Activated effector memory CD4-positive, alpha-beta T cell treated with Interleukin-2 at 50 U/mL for 16 hours (primary cell): ENCODE data around the gene AKAP9.
"Not testable (repeated sequence)": the region's sequence is repeated elsewhere in the genome, so short reads cannot be mapped to it uniquely, and the experiment has no call there.

Source experiments
- DNase-seq: peaks from one replicate; pipeline ENCODE4 v3.0.0-alpha.2; 2020

The AKAP9 gene

DNA sequence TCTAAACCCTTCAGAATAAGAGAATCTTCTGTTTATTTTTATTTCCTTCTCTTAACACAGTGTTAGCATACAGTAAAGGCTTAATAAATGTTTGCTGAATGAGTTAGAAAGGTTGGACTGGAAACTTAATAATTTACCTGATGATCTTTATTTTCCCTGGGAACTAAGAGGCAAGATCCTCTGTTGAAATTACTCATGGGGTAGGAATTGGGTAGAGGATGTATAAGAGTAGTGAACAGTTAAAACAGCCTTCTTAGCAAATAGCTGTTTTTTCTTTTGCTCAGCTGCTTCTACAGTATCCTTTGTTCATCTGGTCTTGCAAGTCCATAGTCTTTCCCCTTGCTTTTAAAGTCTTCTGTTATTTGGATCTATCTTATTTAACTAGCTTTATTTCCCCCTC, 80.0 kb downstream of the AKAP9 start:
- no peak for DNase-seq

DNA sequence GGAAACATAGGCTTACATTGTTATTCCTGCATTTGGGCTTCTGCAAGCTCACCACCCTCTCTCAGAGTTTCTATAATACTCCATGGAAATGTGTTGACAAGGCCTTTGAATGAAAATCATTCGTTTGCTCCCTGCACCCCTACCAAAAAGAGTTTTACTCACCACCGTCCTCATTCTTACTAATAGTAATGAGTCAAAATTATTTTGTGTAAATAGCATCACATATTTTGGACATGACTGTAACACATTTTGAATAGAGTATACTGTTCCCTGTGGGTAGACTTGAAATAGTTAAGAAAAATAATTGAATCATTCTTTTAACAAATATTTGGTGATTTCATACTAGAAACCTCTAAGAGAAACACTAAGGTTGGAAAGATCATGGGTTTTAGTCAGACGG, 84.6 kb downstream of the AKAP9 start:
- DNase-seq = no peak

DNA sequence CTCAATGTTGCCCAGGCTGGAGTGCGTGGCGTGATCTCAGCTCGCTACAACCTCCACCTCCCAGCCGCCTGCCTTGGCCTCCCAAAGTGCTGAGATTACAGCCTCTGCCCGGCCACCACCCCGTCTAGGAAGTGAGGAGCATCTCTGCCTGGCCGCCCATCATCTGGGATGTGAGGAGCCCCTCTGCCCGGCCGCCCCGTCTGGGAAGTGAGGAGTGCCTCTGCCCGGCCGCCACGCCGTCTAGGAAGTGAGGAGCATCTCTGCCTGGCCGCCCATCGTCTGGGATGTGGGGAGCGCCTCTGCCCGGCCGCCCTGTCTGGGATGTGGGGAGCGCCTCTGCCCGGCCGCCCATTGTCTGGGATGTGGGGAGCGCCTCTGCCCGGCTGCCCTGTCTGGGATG, 86.0 kb downstream of the AKAP9 start:
- not testable (repeated sequence) for DNase-seq

DNA sequence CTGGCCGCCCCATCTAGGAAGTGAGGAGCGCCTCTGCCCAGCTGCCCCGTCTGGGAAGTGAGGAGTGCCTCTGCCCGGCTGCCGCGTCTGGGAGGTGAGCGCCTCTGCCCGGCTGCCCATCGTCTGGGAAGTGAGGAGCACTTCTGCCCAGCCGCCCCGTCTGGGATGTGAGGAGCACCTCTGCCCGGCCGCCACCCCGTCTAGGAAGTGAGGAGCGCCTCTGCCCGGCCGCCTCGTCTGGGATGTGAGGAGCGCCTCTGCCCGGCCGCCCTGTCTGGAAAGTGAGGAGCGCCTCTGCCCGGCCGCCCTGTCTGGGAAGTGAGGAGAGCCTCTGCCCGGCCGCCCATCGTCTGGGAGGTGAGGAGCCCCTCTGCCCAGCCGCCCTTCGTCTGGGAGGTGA, 86.5 kb downstream of the AKAP9 start:
- DNase-seq = not testable (repeated sequence)

DNA sequence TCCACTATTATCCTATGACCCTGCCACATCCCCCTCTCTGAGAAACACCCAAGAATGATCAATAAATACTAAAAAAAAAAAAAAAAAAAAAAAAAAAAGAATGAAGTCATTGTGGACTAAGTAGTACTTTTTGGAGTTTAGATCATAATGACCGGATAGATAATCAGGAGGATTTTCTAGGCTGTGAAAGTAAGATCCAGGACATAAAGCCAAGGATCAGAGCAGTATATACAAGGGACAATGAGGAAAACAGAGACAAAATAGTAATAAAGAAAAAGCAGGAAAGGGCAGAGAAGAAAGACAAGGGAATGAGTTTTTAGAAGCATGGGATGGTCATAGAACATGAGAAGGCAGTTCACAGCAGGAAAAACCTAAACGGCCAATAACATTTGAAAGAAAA, 87.6 kb downstream of the AKAP9 start:
- no peak for DNase-seq

DNA sequence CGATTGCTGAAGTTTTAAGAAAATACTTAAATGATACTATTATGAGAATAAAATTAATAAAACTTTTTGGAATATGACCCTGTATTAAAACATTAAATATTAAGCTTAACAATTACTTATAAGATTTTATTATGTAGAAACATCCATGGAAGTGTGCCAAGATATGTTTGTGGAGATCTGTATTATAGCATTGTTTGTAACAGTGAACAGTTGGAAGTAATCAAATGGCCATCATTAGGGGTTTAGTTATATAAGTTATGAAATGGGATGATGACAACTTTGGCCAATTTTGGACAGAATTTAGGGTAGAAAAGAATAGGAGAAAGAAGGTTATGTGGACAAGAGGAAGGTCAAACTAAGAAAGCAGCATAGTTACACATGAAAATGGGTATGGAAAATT, 88.0 kb downstream of the AKAP9 start:
- DNase-seq = no peak

DNA sequence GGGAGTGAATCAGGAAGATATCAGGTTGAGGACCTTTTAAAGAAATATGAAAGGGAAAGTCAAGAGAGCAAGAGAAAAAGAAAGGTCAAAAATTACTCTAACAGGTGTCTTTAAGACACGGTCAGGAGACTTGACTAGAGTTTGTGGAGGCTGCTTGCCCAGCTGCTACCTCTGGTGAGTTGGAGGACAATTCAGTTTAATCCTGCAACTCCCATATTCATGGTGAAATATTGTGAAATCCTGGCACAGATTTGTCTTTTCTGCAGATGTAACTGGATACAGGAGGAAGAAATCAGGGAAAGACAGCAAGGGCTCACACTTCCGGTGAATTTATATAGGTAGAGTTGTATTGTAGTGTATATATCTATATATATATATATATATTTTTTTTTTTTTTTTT, 93.5 kb downstream of the AKAP9 start:
- DNase-seq = no peak

DNA sequence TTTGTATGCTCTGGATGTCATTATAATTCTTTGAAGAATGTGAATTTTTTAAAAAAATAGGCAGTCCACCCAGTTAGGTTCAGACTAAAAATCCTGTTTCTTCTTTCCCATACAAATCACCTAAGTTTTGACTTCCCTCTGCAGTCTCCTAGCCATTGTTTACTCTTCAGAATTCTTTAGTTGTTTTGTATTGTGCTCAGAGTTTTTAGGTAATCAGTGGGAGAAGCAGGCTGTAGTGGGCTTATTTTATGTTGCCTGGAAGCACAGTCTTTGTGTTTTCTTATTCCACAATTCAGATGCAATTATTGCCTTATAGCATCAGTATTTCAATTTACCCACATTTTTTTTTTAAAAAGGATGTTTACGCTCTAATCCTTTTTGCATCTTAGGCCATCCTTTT, 94.9 kb downstream of the AKAP9 start:
- DNase-seq = no peak

DNA sequence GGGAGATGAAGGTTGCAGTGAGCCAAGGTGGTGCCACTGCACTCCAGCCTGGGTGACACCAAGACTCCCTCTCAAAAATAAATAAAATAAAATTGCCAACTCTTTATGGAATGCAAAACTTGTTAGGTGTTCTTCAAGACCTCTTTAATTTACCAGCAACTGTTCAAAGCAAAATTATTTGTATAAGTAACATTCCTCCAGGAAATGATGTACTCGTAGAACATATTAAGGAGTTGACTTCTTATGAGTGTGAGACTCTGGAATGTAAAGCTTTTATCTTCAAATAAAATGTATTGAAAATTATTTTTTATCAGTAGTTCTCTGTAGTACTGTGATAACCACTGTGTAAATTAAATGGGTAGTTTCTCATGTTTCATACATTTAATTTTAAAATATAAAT, 99.2 kb downstream of the AKAP9 start:
- no peak for DNase-seq

DNA sequence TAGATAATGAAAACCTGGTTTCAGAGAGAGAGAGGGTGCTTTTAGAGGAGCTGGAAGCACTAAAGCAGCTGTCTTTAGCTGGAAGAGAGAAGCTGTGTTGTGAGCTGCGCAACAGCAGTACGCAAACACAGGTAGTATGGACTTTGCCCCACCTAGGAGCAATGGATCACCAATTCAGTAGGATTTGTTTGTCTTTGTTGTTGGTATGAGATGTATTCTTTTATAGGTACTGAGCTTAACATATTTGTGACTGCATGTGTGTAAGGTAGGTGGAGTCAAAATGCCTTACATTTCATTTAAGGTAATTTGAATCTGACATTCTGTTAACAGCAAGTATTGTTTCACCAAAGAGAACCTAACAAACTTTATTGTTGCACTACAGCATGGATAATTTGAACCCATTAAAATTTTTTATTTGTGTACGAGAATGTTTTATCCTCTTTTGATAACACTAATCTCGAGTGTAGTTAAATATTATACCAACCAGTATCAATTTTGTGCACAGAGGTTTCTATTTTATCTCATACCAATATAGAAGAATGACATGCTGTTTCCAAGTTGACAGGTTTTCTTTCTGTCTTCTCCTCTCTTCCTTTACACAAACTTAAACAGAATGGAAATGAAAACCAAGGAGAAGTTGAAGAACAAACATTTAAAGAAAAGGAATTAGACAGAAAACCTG, 101.5 kb downstream of the AKAP9 start:
- no peak for DNase-seq

DNA sequence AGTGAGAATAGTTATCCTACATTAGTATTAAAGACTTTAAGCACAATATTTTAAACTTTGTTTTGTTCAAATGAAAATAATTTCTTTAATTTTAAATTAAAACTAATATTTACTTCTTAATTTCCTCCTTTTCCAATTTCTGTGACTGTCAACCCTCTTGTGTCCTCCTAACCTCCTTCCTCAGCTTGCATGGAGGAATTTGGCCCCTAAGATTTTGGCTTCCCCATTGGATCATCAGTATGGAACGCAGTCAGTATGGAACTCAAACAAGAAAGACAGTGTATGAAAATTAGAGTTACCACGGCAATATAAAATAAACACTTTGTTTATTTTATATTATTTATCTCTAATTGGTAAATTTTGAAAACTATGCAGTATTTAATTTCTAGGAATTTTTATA, 102.4 kb downstream of the AKAP9 start:
- DNase-seq = no peak

DNA sequence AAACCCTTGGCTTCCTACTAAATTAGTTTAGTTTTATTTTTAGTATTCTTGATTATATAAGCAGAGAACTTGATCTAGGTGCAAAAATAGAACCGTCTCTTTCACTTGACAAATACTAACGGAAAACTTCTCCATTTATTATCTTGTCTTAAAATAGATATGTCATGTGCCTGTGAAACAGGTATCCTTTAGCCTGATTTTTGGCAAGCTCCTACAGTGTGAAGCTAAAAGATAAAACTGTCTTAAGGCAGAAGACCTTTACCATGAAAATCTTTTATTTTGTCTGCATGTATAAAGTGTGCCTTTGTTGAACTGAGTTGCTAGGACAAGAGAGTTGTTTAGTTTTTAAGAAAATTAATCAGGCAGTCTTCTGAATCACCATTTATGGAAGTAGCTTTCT, 103.0 kb downstream of the AKAP9 start:
- DNase-seq = no peak

DNA sequence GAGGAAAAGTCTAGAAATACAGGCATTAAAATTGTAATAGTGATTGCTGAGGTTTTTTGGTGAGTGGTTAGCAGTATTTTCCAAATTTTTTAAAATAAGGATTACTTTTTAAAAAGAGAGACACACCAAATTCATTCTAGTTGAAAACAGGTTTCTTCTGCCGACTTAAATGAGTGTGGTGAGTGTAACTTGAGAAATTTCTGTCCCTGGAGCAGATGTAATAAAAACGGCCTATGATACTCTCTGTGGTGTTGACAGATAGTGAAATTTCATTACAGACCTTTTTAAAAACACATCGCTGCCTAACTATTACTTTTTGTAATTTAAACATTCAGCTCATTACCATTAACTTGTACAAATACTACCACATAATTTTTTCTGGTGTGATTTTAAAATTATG, 103.5 kb downstream of the AKAP9 start:
- no peak for DNase-seq

DNA sequence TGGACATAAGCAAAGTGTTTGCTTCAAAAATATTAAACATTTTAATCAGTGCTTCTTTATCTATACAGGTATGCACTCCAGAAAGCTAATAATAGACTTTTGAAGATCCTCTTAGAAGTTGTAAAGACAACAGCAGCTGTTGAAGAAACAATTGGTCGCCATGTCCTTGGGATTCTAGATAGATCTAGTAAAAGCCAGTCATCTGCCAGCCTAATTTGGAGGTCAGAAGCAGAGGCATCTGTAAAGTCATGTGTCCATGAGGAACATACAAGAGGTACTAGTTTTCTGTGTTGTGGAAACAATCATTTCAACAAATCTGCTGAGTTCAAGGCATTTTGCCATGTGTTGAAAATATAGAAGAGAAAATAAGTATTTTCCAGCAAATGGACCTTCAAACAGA, 104.3 kb downstream of the AKAP9 start:
- DNase-seq = no peak

DNA sequence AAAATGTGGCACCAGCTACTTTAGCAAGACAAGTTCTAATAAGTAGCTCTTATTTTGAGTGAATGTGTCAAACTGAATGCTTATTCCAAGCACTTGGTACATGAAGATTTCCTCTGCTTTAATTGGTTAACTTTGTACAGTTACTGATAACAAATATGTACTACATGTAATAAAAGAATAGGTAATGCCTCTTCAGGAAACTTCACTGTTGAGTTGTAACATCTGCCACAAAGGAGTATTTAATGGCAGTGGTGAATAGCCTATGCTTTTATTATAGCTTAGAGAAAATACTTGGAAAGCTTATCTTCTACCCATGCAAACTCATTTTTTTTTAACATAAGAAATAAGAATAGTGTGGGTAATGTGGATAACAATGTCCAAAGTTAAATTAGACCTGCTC, 111.0 kb downstream of the AKAP9 start:
- DNase-seq = no peak

DNA sequence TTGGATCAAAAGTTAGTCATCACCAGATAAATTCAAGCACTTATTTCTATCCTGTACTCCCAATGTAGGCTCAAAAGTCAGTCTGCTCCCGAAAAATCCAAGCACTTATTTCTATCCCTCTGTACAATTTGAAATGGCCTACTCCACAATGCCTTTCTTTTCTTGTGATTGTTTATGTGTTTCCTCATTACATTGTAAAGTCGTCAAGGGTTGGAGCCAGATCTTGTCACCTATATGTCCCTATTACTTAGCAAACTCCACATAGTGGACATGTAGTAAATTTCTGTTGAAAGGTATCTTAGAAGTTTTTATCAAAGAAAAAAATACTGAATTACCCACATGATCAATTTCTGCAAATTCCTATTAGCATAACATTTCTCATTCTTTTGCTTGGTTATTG, 111.5 kb downstream of the AKAP9 start:
- no peak for DNase-seq

DNA sequence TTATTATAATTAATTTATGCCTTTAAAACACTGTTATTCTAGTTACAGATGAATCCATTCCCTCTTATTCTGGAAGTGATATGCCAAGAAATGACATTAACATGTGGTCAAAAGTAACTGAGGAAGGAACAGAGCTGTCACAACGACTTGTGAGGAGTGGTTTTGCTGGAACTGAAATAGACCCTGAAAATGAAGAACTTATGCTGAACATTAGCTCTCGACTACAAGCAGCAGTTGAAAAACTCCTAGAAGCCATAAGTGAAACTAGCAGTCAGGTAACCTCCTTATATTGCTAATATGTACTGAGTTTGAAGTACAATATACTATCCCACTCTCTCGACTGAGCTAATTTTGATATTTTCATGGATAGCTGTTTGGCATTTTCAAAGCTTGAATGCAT, 112.0 kb downstream of the AKAP9 start:
- no peak for DNase-seq

DNA sequence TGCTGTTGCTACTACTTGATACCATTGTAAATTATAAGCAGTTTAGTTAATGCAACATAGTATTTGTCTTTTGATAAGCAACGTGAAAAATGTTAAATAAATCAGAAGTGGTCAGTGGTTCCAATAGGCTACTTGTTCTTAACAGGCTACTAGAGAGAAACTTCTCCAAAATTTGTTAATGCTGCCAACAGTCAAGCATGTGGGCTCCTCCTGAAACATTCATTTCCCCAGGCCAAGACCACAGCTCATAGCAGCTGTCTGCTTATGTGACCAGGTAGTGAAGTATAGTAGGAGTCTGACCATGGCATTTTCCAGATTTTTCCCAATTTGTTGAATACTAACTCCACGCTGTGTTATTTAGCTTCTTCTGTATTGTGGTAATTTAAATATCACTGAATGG, 112.7 kb downstream of the AKAP9 start:
- no peak for DNase-seq

DNA sequence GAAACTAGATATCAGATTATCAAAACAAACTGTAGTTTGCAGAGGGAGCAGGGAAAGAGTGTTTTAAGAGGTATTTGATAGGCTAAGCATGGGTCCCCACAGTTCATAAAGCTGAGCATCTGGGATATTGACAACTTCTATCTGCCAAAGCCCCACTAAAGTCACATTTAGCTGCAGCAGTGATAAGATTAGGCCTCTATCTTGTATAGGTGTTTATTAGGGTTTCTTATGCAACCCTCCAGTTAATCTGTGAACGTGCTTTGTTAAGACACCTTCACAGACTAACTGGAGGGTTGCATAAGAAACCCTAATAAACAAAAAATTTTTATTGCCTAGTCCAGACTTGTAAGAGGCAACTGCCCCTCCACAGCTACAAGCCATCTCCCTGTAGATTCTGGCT, 115.6 kb downstream of the AKAP9 start:
- DNase-seq = no peak

DNA sequence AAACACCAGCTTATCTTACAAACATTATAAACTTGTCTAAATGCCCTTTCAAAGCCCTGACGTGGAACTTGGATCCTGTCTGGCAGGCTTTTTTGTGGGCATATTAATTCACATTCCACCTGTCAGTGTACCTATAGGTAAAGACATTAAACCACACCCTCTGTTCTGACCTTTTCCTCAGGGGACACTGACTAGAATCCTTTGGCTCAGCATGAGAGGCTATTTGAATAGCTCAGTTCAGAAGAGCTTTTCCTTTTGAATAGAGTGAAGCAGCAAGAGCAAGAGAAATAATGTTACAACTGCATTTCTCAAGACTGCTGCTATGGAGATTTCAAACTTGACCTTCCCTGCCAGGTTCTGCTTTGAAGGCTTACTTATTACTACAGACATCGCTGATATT, 116.7 kb downstream of the AKAP9 start:
- DNase-seq = no peak

DNA sequence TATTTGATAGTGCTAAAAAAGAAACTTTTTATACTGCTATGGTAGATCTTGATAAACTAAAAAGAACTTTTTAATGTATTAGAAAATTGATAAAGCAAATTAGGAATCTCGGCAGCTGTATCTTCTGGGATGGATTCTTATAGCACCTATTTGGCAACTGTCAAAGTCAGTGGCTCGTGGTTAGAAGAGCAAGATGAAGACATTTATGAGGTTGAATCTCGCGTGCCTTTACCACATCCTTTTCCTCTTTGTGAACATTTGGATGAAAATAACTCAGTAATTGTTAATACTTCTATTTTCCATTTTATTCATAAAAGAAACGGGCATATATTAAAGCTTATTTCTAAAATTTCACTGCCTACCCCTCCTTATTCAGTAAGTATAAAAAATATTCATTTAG, 117.4 kb downstream of the AKAP9 start:
- DNase-seq = no peak

DNA sequence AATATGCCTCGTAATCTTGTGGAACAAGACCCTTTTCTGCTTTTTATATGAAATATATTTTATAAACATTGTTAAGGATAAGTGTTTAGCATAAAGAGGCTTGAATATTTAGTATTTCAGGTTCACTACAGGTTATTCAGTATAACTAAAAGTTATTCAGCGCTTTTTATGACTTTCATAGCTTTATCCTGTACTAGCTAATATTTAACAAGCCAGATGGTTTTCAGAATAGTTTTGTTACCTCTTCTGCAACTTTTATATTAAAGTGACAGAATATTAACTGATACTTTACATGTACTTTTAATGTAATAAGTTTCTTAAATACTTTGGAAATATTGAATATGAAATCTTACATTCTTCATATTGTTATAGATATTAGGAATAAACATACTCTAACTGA, 118.2 kb downstream of the AKAP9 start:
- DNase-seq = no peak

DNA sequence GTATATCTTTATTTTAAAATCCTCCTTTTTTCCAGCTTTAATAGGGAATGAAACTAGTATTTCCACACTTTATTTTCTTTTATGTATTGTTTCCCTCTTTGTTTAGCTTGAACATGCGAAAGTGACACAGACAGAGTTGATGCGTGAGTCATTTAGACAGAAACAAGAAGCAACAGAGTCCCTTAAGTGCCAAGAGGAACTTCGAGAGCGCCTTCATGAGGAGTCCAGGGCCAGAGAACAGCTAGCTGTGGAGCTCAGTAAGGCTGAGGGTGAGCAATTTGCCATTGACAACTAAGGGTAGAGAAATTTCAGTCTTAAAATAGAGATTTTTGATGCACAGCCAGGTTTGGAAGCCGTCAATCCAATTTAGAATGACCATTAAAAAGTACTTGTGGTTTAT, 120.5 kb downstream of the AKAP9 start:
- DNase-seq = no peak

DNA sequence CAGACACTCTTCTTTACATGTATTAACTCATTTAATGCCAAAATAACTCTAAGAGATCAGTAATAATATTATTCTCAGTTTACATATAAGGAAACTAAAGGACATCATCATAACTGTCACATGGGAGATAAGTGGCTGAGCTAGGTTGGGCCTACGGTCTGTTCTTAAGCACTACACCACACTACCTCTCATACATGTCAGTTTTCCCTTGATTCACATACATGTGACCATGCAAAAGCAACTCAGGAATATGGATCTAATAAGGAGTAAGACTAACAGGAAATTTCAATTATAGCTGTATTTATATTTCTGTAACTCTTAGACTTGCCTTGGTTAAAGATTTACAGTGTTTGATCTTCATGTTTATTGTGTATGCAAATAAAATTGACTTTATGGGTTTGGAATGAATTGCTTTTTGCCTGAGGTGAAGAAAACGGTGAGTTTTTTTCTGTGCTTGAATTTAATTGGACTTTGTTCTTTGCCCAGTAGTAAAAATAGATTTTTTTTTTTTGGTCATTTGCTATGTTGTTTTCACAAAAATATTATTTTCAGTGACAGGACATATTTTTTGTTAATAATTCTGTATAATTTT, 123.9 kb downstream of the AKAP9 start:
- no peak for DNase-seq

DNA sequence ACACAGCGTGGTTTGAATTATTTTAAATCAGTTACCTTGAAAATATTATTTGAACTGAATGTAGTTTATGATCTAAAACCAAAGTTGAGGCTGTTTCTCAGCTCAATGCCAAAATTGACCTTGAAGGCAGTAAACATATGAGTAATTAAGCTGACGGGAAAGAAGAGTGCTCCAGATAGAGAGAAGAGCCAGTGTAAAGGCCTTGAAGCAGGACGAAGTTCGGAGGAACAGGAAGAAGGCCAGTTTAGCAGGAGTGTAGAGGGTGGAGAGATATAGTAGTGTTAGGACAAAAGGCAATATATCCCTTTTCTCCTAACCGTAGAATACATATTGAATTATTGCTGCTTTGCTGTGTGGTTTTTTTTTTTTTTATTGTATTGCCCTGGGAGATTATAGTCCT, 130.4 kb downstream of the AKAP9 start:
- no peak for DNase-seq
